ENCODE data around the gene WDR1. TPM values are rescaled to one million over a fixed set of nuclear protein-coding genes. Genes with fewer than 3 reads are reported as not detected.

WDR1 gene
- total and polyA plus RNA-seq, 3 experiments from 2014 or later, result 377 to 409 (median 409) TPM

DNA sequence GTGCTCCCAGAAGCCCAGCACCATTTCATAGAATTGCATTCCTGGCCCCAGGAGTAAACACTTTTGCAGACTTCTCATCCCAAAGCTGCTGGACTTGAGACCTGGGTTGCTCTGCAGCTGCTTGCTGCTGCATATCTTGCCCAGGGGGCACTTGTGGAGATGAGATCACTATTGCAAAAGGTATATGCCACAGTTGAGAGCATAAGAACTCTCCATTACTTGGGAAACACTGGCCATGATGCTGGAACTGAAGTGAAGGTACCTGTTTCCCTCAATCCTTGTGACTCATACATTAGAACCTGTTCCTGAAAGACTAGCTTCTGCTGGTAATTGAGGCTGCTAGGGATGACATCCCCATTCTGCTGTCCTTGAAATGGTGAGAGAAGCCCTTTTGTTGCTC, 43.1 kb upstream of the WDR1 start:
- ChIA-PET POLR2A (no interaction called here), CTCF (interaction anchor here (0.8 to 5.7 kb wide), 4 partner anchors 8 to 390 kb away, joined by 3 to 42 read pairs (median 7); no protein-coding TSS in a partner anchor)
- peaks cover 0 to 4% of the 10 kb centered on the region in 2 donors for H3K27me3 Mint-ChIP-seq
- no peak for DNase-seq
- no peak overlapping the region for H3K4me3 Mint-ChIP-seq
- no peaks in the 10 kb centered on the region for H3K36me3 ChIP-seq (ENCODE audit: insufficient read depth, low read length)
- no peaks in the 10 kb centered on the region for H3K9me3 Mint-ChIP-seq
- peaks cover 32% of the 10 kb centered on the region for H3K4me1 ChIP-seq (ENCODE audit: insufficient read depth, low read length)
- no peak overlapping the region for H3K4me3 ChIP-seq (ENCODE audit: low read length)
- peak overlapping the region in 1 of 8 donors; percentile 23 for H3K27ac Mint-ChIP-seq
- peaks cover 21 to 35% (median 30%) of the 10 kb centered on the region in 3 donors for H3K4me1 Mint-ChIP-seq
- no peak overlapping the region for H3K27ac ChIP-seq (ENCODE audit: low read depth, low read length)
- no peaks in the 10 kb centered on the region for H3K27me3 ChIP-seq (ENCODE audit: insufficient read depth, low read length, poor library complexity, severe bottlenecking)
- H3K9me3 ChIP-seq (ENCODE audit: low read length), result no peaks in the 10 kb centered on the region
- no peaks in the 10 kb centered on the region for H3K36me3 Mint-ChIP-seq

DNA sequence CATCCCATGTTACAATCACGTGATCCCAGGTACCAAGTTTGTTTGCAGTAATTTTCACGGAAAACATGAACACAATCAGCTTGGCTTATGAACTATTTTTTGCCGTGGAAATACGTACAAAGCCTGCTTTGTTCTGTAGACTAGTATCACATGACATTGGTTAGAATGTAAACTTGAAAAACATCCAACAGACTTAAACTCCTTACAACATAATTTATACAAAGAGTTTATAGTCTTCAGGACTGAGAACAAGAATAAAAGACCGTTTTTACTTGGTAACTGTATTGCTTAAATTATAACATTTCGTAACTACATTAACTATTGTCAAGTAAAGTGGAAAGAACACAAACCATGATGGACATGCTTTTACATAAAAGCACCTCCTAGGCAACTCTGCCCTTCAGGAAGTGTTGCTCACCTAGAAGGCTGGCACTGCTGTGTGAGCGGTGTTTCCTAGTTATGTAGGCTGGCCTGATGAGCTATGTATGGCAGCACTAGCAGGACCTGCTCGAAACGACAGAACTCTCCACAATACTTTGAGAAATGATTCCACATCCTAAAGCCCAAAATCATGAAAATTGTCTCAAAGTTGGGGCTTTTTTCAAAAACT, 41.8 kb upstream of the WDR1 start:
- Mint-ChIP-seq H3K4me1 (peaks cover 21 to 35% (median 27%) of the 10 kb centered on the region in 3 donors), H3K36me3 (no peaks in the 10 kb centered on the region), H3K27ac (no peak overlapping the region), H3K9me3 (no peaks in the 10 kb centered on the region), H3K27me3 (peaks cover 0 to 4% of the 10 kb centered on the region in 2 donors), H3K4me3 (no peak overlapping the region)
- Histone ChIP-seq H3K27ac (ENCODE audit: low read depth, low read length) (no peak overlapping the region), H3K27me3 (ENCODE audit: insufficient read depth, low read length, poor library complexity, severe bottlenecking) (no peaks in the 10 kb centered on the region), H3K4me3 (ENCODE audit: low read length) (no peak overlapping the region), H3K4me1 (ENCODE audit: insufficient read depth, low read length) (peaks cover 32% of the 10 kb centered on the region), H3K9me3 (ENCODE audit: low read length) (no peaks in the 10 kb centered on the region), H3K36me3 (ENCODE audit: insufficient read depth, low read length) (no peaks in the 10 kb centered on the region)
- DNase-seq, result peak in 1 of 5 donors; percentile 13
- ChIA-PET POLR2A (no interaction called here), CTCF (interaction anchor here (1.0 to 5.7 kb wide), 5 partner anchors 244 to 393 kb away, joined by 4 to 42 read pairs (median 4); no protein-coding TSS in a partner anchor)

DNA sequence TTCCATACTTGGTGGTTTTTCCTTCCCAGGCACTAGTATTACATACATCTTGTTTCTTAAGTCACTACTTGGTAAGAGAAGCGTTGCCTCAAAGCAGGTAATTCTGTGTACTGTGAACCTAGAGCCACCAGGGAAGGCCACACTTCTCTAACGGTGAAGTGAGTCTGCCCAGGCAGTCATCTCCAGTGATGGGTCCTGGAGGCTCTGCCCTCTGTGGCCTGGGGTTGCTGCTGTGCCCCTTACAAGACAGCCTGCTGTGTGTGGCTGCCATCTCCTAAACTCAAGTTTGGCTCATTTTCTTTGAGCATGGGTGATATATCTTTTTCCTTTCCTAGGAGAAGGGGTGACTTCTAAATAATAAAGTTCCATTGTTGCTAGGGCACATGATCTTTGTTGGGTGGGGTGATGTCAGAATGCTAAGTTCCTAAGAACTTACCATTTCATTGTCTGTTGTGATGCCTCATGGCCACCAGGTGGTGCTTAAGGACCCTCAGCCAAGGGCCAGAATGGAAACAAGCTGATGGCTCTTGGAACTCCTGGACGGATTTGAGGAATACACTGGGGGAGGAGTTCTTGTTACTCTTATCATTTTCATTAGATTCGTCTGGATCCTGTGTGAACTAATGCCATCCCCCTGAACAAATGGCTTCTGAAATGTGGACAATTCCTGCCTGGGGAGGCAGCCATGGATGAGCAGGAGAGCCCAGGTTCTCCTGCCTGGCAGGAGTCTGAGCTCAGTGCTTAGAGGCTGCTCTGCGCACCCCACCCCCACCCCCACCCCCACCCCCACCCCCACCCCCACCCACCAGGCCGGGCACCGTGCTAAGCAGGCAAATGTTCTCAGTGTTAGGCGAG, 41.1 kb upstream of the WDR1 start:
- peaks cover 0 to 4% of the 10 kb centered on the region in 2 donors for H3K27me3 Mint-ChIP-seq
- ChIA-PET CTCF (interaction anchor here (1.0 to 5.7 kb wide), 4 partner anchors 245 to 383 kb away, joined by 4 to 42 read pairs (median 4); no protein-coding TSS in a partner anchor), POLR2A (no interaction called here)
- H3K36me3 ChIP-seq (ENCODE audit: insufficient read depth, low read length), result no peaks in the 10 kb centered on the region
- H3K27me3 ChIP-seq (ENCODE audit: insufficient read depth, low read length, poor library complexity, severe bottlenecking), result no peaks in the 10 kb centered on the region
- H3K4me3 Mint-ChIP-seq, result no peak overlapping the region
- no peaks in the 10 kb centered on the region for H3K36me3 Mint-ChIP-seq
- peak in 3 of 5 donors; percentile 11 to 57 (median 29) for DNase-seq
- H3K4me1 ChIP-seq (ENCODE audit: insufficient read depth, low read length), result peaks cover 31% of the 10 kb centered on the region
- H3K9me3 Mint-ChIP-seq, result no peaks in the 10 kb centered on the region
- H3K4me3 ChIP-seq (ENCODE audit: low read length), result no peak overlapping the region
- no peaks in the 10 kb centered on the region for H3K9me3 ChIP-seq (ENCODE audit: low read length)
- no peak overlapping the region for H3K27ac ChIP-seq (ENCODE audit: low read depth, low read length)
- H3K27ac Mint-ChIP-seq, result no peak overlapping the region
- peaks cover 21 to 32% (median 26%) of the 10 kb centered on the region in 3 donors for H3K4me1 Mint-ChIP-seq

- Mint-ChIP-seq H3K9me3 (no peaks in the 10 kb centered on the region), H3K4me3 (no peak overlapping the region), H3K36me3 (no peaks in the 10 kb centered on the region), H3K27me3 (peaks cover 4% of the 10 kb centered on the region in 2 donors), H3K4me1 (peaks cover 0 to 4% (median 0%) of the 10 kb centered on the region in 3 donors), H3K27ac (no peak overlapping the region)
- H3K27me3 ChIP-seq (ENCODE audit: insufficient read depth, low read length, poor library complexity, severe bottlenecking), result no peaks in the 10 kb centered on the region
- no peaks in the 10 kb centered on the region for H3K36me3 ChIP-seq (ENCODE audit: insufficient read depth, low read length)
- DNase-seq, result no peak
- no peak overlapping the region for H3K4me3 ChIP-seq (ENCODE audit: low read length)
- ChIA-PET POLR2A (no interaction called here), CTCF (interaction anchor here (1.0 to 1.4 kb wide), 2 partner anchors 59 to 256 kb away, joined by 3 to 5 read pairs; no protein-coding TSS in a partner anchor)
- H3K27ac ChIP-seq (ENCODE audit: low read depth, low read length), result no peak overlapping the region
- no peaks in the 10 kb centered on the region for H3K9me3 ChIP-seq (ENCODE audit: low read length)
- H3K4me1 ChIP-seq (ENCODE audit: insufficient read depth, low read length), result peaks cover 9% of the 10 kb centered on the region
These were observed 37.6 kb upstream of the WDR1 start for GRCh38 chr4:10154241-10154640.

DNA sequence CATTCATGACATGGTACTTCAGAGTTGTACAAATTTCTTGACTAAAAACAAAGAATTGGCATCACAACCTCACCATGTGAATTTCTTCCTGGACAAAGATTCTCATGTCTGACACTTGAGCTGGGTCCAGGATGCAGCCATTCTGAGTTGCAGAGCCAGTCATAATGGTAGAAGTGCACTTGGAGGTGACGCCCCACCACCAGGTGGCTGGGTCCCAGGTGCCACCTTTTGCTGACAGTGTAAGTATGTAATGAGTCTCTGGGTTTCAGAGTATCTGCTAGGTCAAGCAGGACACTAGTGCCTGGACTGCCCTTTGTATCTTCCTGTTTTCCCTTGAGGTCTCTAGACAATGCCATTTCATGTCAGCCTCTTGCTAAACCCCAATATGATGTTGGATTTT, 36.6 kb upstream of the WDR1 start:
- Mint-ChIP-seq H3K4me3 (no peak overlapping the region), H3K27ac (no peak overlapping the region), H3K9me3 (no peaks in the 10 kb centered on the region), H3K27me3 (peaks cover 4% of the 10 kb centered on the region in 2 donors), H3K4me1 (peaks cover 0 to 4% (median 0%) of the 10 kb centered on the region in 3 donors), H3K36me3 (no peaks in the 10 kb centered on the region)
- ChIA-PET POLR2A (no interaction called here), CTCF (interaction anchor here (1.0 to 1.4 kb wide), 2 partner anchors 58 to 257 kb away, joined by 3 to 5 read pairs; no protein-coding TSS in a partner anchor)
- no peak for DNase-seq
- Histone ChIP-seq H3K4me1 (ENCODE audit: insufficient read depth, low read length) (peaks cover 5% of the 10 kb centered on the region), H3K27ac (ENCODE audit: low read depth, low read length) (no peak overlapping the region), H3K36me3 (ENCODE audit: insufficient read depth, low read length) (no peaks in the 10 kb centered on the region), H3K4me3 (ENCODE audit: low read length) (no peak overlapping the region), H3K9me3 (ENCODE audit: low read length) (no peaks in the 10 kb centered on the region), H3K27me3 (ENCODE audit: insufficient read depth, low read length, poor library complexity, severe bottlenecking) (no peaks in the 10 kb centered on the region)

DNA sequence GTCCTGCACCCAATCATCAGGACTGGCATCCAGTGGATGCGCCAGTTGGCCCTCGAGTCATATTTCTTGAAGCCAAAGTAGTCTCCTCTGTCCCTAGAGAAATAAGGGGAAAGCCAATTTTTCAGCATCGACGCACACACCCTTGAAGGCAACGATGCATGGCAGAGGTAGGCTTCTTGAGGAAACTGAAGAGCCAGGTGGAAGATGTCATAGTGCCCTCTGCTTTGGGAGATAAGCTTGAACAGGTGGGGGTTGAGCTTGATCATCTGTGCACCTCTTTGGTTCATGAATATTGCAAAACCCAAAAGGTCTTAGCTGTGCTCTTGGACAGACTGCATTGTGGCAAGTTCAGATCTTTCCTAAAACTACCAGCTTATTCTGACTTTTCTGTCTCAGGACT, 34.6 kb upstream of the WDR1 start:
- DNase-seq, result no peak
- Histone ChIP-seq H3K36me3 (ENCODE audit: insufficient read depth, low read length) (no peaks in the 10 kb centered on the region), H3K4me1 (ENCODE audit: insufficient read depth, low read length) (no peaks in the 10 kb centered on the region), H3K27ac (ENCODE audit: low read depth, low read length) (no peak overlapping the region), H3K9me3 (ENCODE audit: low read length) (no peaks in the 10 kb centered on the region), H3K4me3 (ENCODE audit: low read length) (no peak overlapping the region), H3K27me3 (ENCODE audit: insufficient read depth, low read length, poor library complexity, severe bottlenecking) (no peaks in the 10 kb centered on the region)
- no peak overlapping the region for H3K27ac Mint-ChIP-seq
- peaks cover 4% of the 10 kb centered on the region in 2 donors for H3K27me3 Mint-ChIP-seq
- ChIA-PET POLR2A (no interaction called here), CTCF (interaction anchor here (1.2 to 2.9 kb wide), 2 partner anchors 9 to 387 kb away, joined by 3 to 10 read pairs; no protein-coding TSS in a partner anchor)
- H3K4me1 Mint-ChIP-seq, result no peaks in the 10 kb centered on the region
- H3K9me3 Mint-ChIP-seq, result no peaks in the 10 kb centered on the region
- no peaks in the 10 kb centered on the region for H3K36me3 Mint-ChIP-seq
- H3K4me3 Mint-ChIP-seq, result no peak overlapping the region

- Mint-ChIP-seq H3K27me3 (peaks cover 0 to 8% of the 10 kb centered on the region in 2 donors), H3K4me1 (no peaks in the 10 kb centered on the region), H3K4me3 (no peak overlapping the region), H3K36me3 (peaks cover 0 to 1% (median 0%) of the 10 kb centered on the region in 3 donors), H3K9me3 (no peaks in the 10 kb centered on the region), H3K27ac (no peak overlapping the region)
- CTCF ChIA-PET, result no interaction called here
- POLR2A ChIA-PET, result no interaction called here
- no peak overlapping the region for H3K4me3 ChIP-seq (ENCODE audit: low read length)
- no peaks in the 10 kb centered on the region for H3K27me3 ChIP-seq (ENCODE audit: insufficient read depth, low read length, poor library complexity, severe bottlenecking)
- H3K27ac ChIP-seq (ENCODE audit: low read depth, low read length), result no peak overlapping the region
- no peaks in the 10 kb centered on the region for H3K36me3 ChIP-seq (ENCODE audit: insufficient read depth, low read length)
- DNase-seq, result no peak
- H3K4me1 ChIP-seq (ENCODE audit: insufficient read depth, low read length), result no peaks in the 10 kb centered on the region
- no peaks in the 10 kb centered on the region for H3K9me3 ChIP-seq (ENCODE audit: low read length)
These were observed 28.4 kb upstream of the WDR1 start for GRCh38 chr4:10144966-10145365.

- DNase-seq, result no peak
- ChIA-PET CTCF (interaction anchor here (1.1 kb wide), 1 partner anchor 25 kb away, joined by 3 read pairs; no protein-coding TSS in a partner anchor), POLR2A (no interaction called here)
- Mint-ChIP-seq H3K4me1 (no peaks in the 10 kb centered on the region), H3K27ac (no peak overlapping the region), H3K4me3 (no peak overlapping the region), H3K36me3 (peaks cover 0 to 1% (median 0%) of the 10 kb centered on the region in 3 donors), H3K9me3 (no peaks in the 10 kb centered on the region), H3K27me3 (peaks cover 0 to 8% of the 10 kb centered on the region in 2 donors)
- H3K27me3 ChIP-seq (ENCODE audit: insufficient read depth, low read length, poor library complexity, severe bottlenecking), result no peaks in the 10 kb centered on the region
- no peak overlapping the region for H3K4me3 ChIP-seq (ENCODE audit: low read length)
- H3K27ac ChIP-seq (ENCODE audit: low read depth, low read length), result no peak overlapping the region
- no peaks in the 10 kb centered on the region for H3K4me1 ChIP-seq (ENCODE audit: insufficient read depth, low read length)
- no peaks in the 10 kb centered on the region for H3K36me3 ChIP-seq (ENCODE audit: insufficient read depth, low read length)
- no peaks in the 10 kb centered on the region for H3K9me3 ChIP-seq (ENCODE audit: low read length)
These were observed 27.9 kb upstream of the WDR1 start for GRCh38 chr4:10144479-10144878.
